ENCODE results near the gene PIH1D1. TPM values are rescaled to one million over a fixed set of nuclear protein-coding genes. Genes with fewer than 3 reads are reported as not detected.

The PIH1D1 gene
- total RNA-seq, 2 donors from 2014 or later, result 128 to 133 TPM

DNA sequence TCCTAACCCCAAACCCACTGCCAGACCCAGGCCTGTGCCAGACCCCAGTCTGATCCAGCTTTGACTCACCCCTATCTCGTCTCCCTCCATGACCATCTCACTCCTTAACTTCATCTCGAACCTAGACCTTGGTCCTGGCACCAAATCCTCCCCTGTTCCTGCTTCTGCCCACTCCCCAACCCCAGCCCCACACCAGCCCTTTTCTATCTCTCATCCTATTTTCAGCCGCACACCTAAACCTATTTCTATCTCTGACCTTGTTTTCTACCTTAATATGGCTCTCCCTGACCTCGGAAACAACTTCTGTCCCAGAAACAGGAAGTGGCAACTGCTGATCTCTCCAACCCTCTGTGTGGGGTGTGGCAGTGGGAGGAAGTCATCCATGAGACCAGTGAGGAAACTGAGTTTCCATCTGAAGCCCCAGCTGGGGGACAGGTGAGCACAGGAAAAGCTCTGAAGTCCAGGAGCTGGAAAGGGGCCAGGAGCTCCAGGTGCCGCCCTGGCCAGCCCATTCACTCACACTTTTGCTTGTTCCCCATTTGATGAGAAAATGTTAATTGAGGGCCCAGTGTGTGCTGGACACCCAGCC is 42.1 kb downstream of the PIH1D1 start:
- Mint-ChIP-seq H3K27me3 (ENCODE audit: insufficient read depth) (peaks cover 9% of the 10 kb centered on the region), H3K4me3 (no peak overlapping the region), H3K4me1 (peaks cover 10% of the 10 kb centered on the region), H3K36me3 (ENCODE audit: low read depth) (no peaks in the 10 kb centered on the region), H3K9me3 (no peaks in the 10 kb centered on the region), H3K27ac (no peak overlapping the region)
- DNase-seq, result no peak
- TF ChIP-seq, protein P1, sequence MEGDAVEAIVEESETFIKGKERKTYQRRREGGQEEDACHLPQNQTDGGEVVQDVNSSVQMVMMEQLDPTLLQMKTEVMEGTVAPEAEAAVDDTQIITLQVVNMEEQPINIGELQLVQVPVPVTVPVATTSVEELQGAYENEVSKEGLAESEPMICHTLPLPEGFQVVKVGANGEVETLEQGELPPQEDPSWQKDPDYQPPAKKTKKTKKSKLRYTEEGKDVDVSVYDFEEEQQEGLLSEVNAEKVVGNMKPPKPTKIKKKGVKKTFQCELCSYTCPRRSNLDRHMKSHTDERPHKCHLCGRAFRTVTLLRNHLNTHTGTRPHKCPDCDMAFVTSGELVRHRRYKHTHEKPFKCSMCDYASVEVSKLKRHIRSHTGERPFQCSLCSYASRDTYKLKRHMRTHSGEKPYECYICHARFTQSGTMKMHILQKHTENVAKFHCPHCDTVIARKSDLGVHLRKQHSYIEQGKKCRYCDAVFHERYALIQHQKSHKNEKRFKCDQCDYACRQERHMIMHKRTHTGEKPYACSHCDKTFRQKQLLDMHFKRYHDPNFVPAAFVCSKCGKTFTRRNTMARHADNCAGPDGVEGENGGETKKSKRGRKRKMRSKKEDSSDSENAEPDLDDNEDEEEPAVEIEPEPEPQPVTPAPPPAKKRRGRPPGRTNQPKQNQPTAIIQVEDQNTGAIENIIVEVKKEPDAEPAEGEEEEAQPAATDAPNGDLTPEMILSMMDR (conservative IDR thresholded peaks at IDR 0.05), result no peak
- no peaks in the 10 kb centered on the region for H3K9me3 ChIP-seq (ENCODE audit: control insufficient read depth, low read length)
- no peaks in the 10 kb centered on the region for H3K36me3 ChIP-seq (ENCODE audit: control insufficient read depth, insufficient read depth, low read length)
- H3K27ac ChIP-seq (ENCODE audit: low read depth, low read length), result no peak overlapping the region
- no peak overlapping the region for H3K9ac ChIP-seq (ENCODE audit: extremely low read depth, low read length, poor library complexity, severe bottlenecking)
- H3K4me3 ChIP-seq (ENCODE audit: low read length), result no peak overlapping the region
- WGBS, 2 experiments (ENCODE audit: insufficient coverage in 1 of 2, insufficient read length in 1 of 2), result 89% methylated on average over 5 of the region's 5 CpGs; no CpG with 5 or more reads in 1 of the 2 experiments
- H3K4me1 ChIP-seq (ENCODE audit: control insufficient read depth, insufficient read depth, low read length), result no peaks in the 10 kb centered on the region
- no peaks in the 10 kb centered on the region for H3K27me3 ChIP-seq (ENCODE audit: control insufficient read depth, insufficient read depth, low read length, poor library complexity, severe bottlenecking)

DNA sequence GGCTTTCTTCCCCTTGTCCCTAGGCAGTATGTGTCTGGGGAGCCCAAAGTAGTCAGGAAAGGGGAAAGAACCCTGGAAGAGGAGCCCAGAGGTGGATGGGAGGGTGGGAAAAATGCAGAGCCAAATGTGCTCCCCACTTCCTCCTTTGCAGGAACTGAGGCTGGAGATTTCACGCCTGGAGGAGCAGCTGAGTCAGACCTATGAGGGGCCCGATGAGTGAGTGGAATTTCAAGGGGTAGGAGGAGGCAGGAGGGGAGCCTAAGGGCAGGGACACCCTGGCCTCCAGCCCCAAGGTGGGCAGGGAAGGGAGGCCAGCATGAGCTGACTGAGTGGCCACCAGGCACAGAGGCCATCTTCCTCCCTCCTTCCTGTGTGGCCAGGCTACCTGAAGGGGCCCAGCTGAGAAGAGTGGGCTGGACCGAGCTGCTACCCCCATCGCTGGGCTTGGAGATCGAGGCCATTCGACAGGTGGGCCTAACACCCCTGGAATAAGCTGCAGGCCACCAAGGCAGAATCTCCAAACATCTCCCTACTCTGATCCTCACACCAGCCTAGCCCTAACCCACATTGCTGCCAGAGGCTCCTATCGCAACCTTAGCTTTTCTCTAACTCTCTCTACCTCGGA is 42.7 kb downstream of the PIH1D1 start:
- Histone ChIP-seq H3K36me3 (ENCODE audit: control insufficient read depth, insufficient read depth, low read length) (no peaks in the 10 kb centered on the region), H3K27ac (ENCODE audit: low read depth, low read length) (no peak overlapping the region), H3K4me3 (ENCODE audit: low read length) (no peak overlapping the region), H3K27me3 (ENCODE audit: control insufficient read depth, insufficient read depth, low read length, poor library complexity, severe bottlenecking) (no peaks in the 10 kb centered on the region), H3K9ac (ENCODE audit: extremely low read depth, low read length, poor library complexity, severe bottlenecking) (no peak overlapping the region), H3K4me1 (ENCODE audit: control insufficient read depth, insufficient read depth, low read length) (peaks cover 6% of the 10 kb centered on the region), H3K9me3 (ENCODE audit: control insufficient read depth, low read length) (no peaks in the 10 kb centered on the region)
- Mint-ChIP-seq H3K9me3 (no peaks in the 10 kb centered on the region), H3K36me3 (ENCODE audit: low read depth) (no peaks in the 10 kb centered on the region), H3K4me1 (peaks cover 16% of the 10 kb centered on the region), H3K27ac (no peak overlapping the region), H3K4me3 (no peak overlapping the region), H3K27me3 (ENCODE audit: insufficient read depth) (peaks cover 9% of the 10 kb centered on the region)
- 82 to 89% methylated on average over 5 to 8 of the region's 8 CpGs for WGBS, 2 experiments (ENCODE audit: insufficient coverage in 1 of 2, insufficient read length in 1 of 2)
- DNase-seq, result no peak
- TF ChIP-seq, protein P1 (conservative IDR thresholded peaks at IDR 0.05), result no peak

DNA sequence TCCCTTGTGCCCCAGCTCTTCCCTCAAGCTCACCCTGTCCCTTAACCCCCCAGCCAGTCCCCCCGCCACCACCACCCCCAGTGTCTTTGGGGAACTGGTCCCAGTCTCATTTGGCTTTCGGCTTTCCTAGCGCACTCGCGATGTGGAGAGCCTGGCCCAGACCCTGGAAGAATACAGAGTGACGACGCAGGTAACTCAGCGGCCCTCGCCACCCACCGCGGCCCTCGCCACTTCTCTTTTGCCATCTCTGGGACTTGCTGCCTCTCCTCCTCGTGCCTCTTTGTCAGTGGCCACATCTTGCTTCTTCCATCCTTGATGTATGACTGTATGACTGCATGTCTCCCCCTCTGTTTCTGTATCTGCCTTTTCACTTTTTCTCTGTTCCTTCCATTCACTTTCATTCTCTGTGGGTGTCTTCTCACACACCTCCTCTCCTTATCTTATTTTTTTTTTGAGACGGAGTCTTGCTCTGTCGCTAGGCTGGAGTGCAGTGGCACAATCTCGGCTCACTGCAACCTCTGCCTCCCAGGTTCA is 44.1 kb downstream of the PIH1D1 start:
- TF ChIP-seq, protein P1 (conservative IDR thresholded peaks at IDR 0.05), result no peak
- H3K4me1 Mint-ChIP-seq, result peaks cover 13% of the 10 kb centered on the region
- peaks cover 9% of the 10 kb centered on the region for H3K27me3 Mint-ChIP-seq (ENCODE audit: insufficient read depth)
- Histone ChIP-seq H3K27ac (ENCODE audit: low read depth, low read length) (no peak overlapping the region), H3K27me3 (ENCODE audit: control insufficient read depth, insufficient read depth, low read length, poor library complexity, severe bottlenecking) (no peaks in the 10 kb centered on the region), H3K4me1 (ENCODE audit: control insufficient read depth, insufficient read depth, low read length) (peaks cover 13% of the 10 kb centered on the region), H3K4me3 (ENCODE audit: low read length) (no peak overlapping the region), H3K9me3 (ENCODE audit: control insufficient read depth, low read length) (no peaks in the 10 kb centered on the region), H3K36me3 (ENCODE audit: control insufficient read depth, insufficient read depth, low read length) (no peaks in the 10 kb centered on the region), H3K9ac (ENCODE audit: extremely low read depth, low read length, poor library complexity, severe bottlenecking) (no peak overlapping the region)
- H3K27ac Mint-ChIP-seq, result no peak overlapping the region
- 89 to 93% methylated on average over 16 of the region's 16 CpGs for WGBS, 2 experiments (ENCODE audit: insufficient coverage in 1 of 2, insufficient read length in 1 of 2)
- no peaks in the 10 kb centered on the region for H3K36me3 Mint-ChIP-seq (ENCODE audit: low read depth)
- H3K4me3 Mint-ChIP-seq, result no peak overlapping the region
- no peaks in the 10 kb centered on the region for H3K9me3 Mint-ChIP-seq
- no peak for DNase-seq

Data from endodermal cell (in vitro differentiated cells).